Stimulated activated naive CD8-positive, alpha-beta T cell treated with anti-CD3 and anti-CD28 coated beads, Interleukin-15, Interleukin-2, amounts not matched to agents 100 ng/mL and 50 ng/mL, for 24 hours (primary cell): ENCODE data around the gene PITRM1.
A peak's percentile ranks its signal among the peaks of the same experiment; 100 is the strongest.

Experiments
- H3K27ac Mint-ChIP-seq: one replicate; pipeline ENCODE4 v1.8.0; 2021; ENCODE audit warnings: mild to moderate bottlenecking, mixed read lengths
- H3K27me3 Mint-ChIP-seq: one replicate; pipeline ENCODE4 v1.8.0; 2021; ENCODE audit warnings: mixed read lengths
- H3K36me3 Mint-ChIP-seq: one replicate; pipeline ENCODE4 v1.8.0; 2021; ENCODE audit warnings: low read depth, mixed read lengths
- H3K4me1 Mint-ChIP-seq: one replicate; pipeline ENCODE4 v1.8.0; 2021; ENCODE audit warnings: low read depth, mixed read lengths
- H3K4me3 Mint-ChIP-seq: one replicate; pipeline ENCODE4 v1.8.0; 2021; ENCODE audit warnings: mild to moderate bottlenecking, mixed read lengths
- H3K9me3 Mint-ChIP-seq: one replicate; pipeline ENCODE4 v1.8.0; 2021; ENCODE audit warnings: mixed read lengths

Gene PITRM1

GRCh38 chr10:3142146-3142875 lies 30.3 kb downstream of the PITRM1 start:
- Mint-ChIP-seq H3K27me3 (no peaks in the 10 kb centered on the region), H3K36me3 (peaks cover 86% of the 10 kb centered on the region), H3K4me1 (no peaks in the 10 kb centered on the region), H3K27ac (no peak overlapping the region), H3K9me3 (no peaks in the 10 kb centered on the region), H3K4me3 (no peak overlapping the region)

GRCh38 chr10:3141351-3142005 lies 31.1 kb downstream of the PITRM1 start:
- Mint-ChIP-seq H3K27ac (peak overlapping the region; percentile 36), H3K36me3 (peaks cover 86% of the 10 kb centered on the region)

GRCh38 chr10:3140280-3140679 lies 32.3 kb downstream of the PITRM1 start:
- no peaks in the 10 kb centered on the region for H3K4me1 Mint-ChIP-seq
- H3K4me3 Mint-ChIP-seq = no peak overlapping the region
- H3K9me3 Mint-ChIP-seq = no peaks in the 10 kb centered on the region
- H3K27ac Mint-ChIP-seq = no peak overlapping the region
- no peaks in the 10 kb centered on the region for H3K27me3 Mint-ChIP-seq
- peaks cover 80% of the 10 kb centered on the region for H3K36me3 Mint-ChIP-seq

More at GRCh38 chr10:3141351-3142005, 31.1 kb downstream of the PITRM1 start:
- no peaks in the 10 kb centered on the region for H3K27me3 Mint-ChIP-seq
- H3K4me1 Mint-ChIP-seq = no peaks in the 10 kb centered on the region
- H3K9me3 Mint-ChIP-seq = no peaks in the 10 kb centered on the region
- no peak overlapping the region for H3K4me3 Mint-ChIP-seq

GRCh38 chr10:3139216-3139910 lies 33.2 kb downstream of the PITRM1 start:
- H3K27ac Mint-ChIP-seq = no peak overlapping the region
- H3K36me3 Mint-ChIP-seq = peaks cover 81% of the 10 kb centered on the region
- no peak overlapping the region for H3K4me3 Mint-ChIP-seq
- H3K9me3 Mint-ChIP-seq = no peaks in the 10 kb centered on the region
- no peaks in the 10 kb centered on the region for H3K27me3 Mint-ChIP-seq
- H3K4me1 Mint-ChIP-seq = no peaks in the 10 kb centered on the region

GRCh38 chr10:3137958-3138726 lies 34.4 kb downstream of the PITRM1 start:
- H3K27ac Mint-ChIP-seq = no peak overlapping the region
- H3K36me3 Mint-ChIP-seq = peaks cover 81% of the 10 kb centered on the region
- no peaks in the 10 kb centered on the region for H3K9me3 Mint-ChIP-seq
- no peaks in the 10 kb centered on the region for H3K27me3 Mint-ChIP-seq
- no peaks in the 10 kb centered on the region for H3K4me1 Mint-ChIP-seq
- no peak overlapping the region for H3K4me3 Mint-ChIP-seq

GRCh38 chr10:3136763-3137611 lies 35.6 kb downstream of the PITRM1 start:
- no peak overlapping the region for H3K4me3 Mint-ChIP-seq
- no peaks in the 10 kb centered on the region for H3K9me3 Mint-ChIP-seq
- no peaks in the 10 kb centered on the region for H3K27me3 Mint-ChIP-seq
- no peaks in the 10 kb centered on the region for H3K4me1 Mint-ChIP-seq
- peaks cover 84% of the 10 kb centered on the region for H3K36me3 Mint-ChIP-seq
- H3K27ac Mint-ChIP-seq = peak overlapping the region; percentile 12

- H3K4me1 Mint-ChIP-seq = no peaks in the 10 kb centered on the region
- H3K27ac Mint-ChIP-seq = no peak overlapping the region
- no peak overlapping the region for H3K4me3 Mint-ChIP-seq
- H3K36me3 Mint-ChIP-seq = peaks cover 84% of the 10 kb centered on the region
- no peaks in the 10 kb centered on the region for H3K9me3 Mint-ChIP-seq
- no peaks in the 10 kb centered on the region for H3K27me3 Mint-ChIP-seq
These were observed 36.2 kb downstream of the PITRM1 start for GRCh38 chr10:3136336-3136735.

GRCh38 chr10:3135006-3135405 lies 37.6 kb downstream of the PITRM1 start:
- no peaks in the 10 kb centered on the region for H3K4me1 Mint-ChIP-seq
- H3K9me3 Mint-ChIP-seq = no peaks in the 10 kb centered on the region
- no peak overlapping the region for H3K4me3 Mint-ChIP-seq
- H3K27me3 Mint-ChIP-seq = no peaks in the 10 kb centered on the region
- peaks cover 78% of the 10 kb centered on the region for H3K36me3 Mint-ChIP-seq
- H3K27ac Mint-ChIP-seq = no peak overlapping the region

GRCh38 chr10:3133948-3134347 lies 38.6 kb downstream of the PITRM1 start:
- Mint-ChIP-seq H3K9me3 (no peaks in the 10 kb centered on the region), H3K27ac (peak overlapping the region; percentile 32), H3K27me3 (no peaks in the 10 kb centered on the region), H3K36me3 (peaks cover 72% of the 10 kb centered on the region), H3K4me1 (no peaks in the 10 kb centered on the region), H3K4me3 (no peak overlapping the region)

GRCh38 chr10:3132036-3133025 lies 40.3 kb downstream of the PITRM1 start:
- peaks cover 70% of the 10 kb centered on the region for H3K36me3 Mint-ChIP-seq
- no peaks in the 10 kb centered on the region for H3K9me3 Mint-ChIP-seq
- H3K4me3 Mint-ChIP-seq = no peak overlapping the region
- H3K27me3 Mint-ChIP-seq = no peaks in the 10 kb centered on the region
- no peaks in the 10 kb centered on the region for H3K4me1 Mint-ChIP-seq
- H3K27ac Mint-ChIP-seq = no peak overlapping the region

GRCh38 chr10:3131098-3131497 lies 41.5 kb downstream of the PITRM1 start:
- H3K9me3 Mint-ChIP-seq = no peaks in the 10 kb centered on the region
- H3K4me3 Mint-ChIP-seq = no peak overlapping the region
- H3K36me3 Mint-ChIP-seq = peaks cover 72% of the 10 kb centered on the region
- H3K27me3 Mint-ChIP-seq = no peaks in the 10 kb centered on the region
- no peak overlapping the region for H3K27ac Mint-ChIP-seq
- no peaks in the 10 kb centered on the region for H3K4me1 Mint-ChIP-seq

GRCh38 chr10:3129581-3130340 lies 42.8 kb downstream of the PITRM1 start:
- Mint-ChIP-seq H3K9me3 (no peaks in the 10 kb centered on the region), H3K27me3 (no peaks in the 10 kb centered on the region), H3K27ac (no peak overlapping the region), H3K4me3 (no peak overlapping the region), H3K4me1 (no peaks in the 10 kb centered on the region), H3K36me3 (peaks cover 78% of the 10 kb centered on the region)
